ENCODE measurements around the gene LMTK3.

GRCh38 chr19:48458016-48458415, 53.6 kb downstream of the LMTK3 start:
- TF ChIP-seq HNRNPLL (IDR thresholded peaks at IDR 0.05; ENCODE audit: low read depth, low read length, poor library complexity, severe bottlenecking) (no peak), ERF (CRISPR knock-in tag; IDR thresholded peaks at IDR 0.05) (no peak), PBX3 (CRISPR knock-in tag; IDR thresholded peaks at IDR 0.05; ENCODE audit: borderline replicate concordance) (no peak), HNF4G (IDR thresholded peaks at IDR 0.05; ENCODE audit: borderline replicate concordance, low read depth, low read length) (no peak), HNF4G (CRISPR knock-in tag; IDR thresholded peaks at IDR 0.05; ENCODE audit: borderline replicate concordance, low read depth) (no peak)

Data from HepG2 (cell line).